NCI-H524 (cell line): ENCODE data around the gene RPL36.
"Not testable (repeated sequence)": the region's sequence is repeated elsewhere in the genome, so short reads cannot be mapped to it uniquely, and the experiment has no call there.

ENCODE experiments used
- DNase-seq, 2 experiments: peaks; one replicate each; lab custom pipeline; 2025; lab: John Stamatoyannopoulos, UW

RPL36 gene

DNA sequence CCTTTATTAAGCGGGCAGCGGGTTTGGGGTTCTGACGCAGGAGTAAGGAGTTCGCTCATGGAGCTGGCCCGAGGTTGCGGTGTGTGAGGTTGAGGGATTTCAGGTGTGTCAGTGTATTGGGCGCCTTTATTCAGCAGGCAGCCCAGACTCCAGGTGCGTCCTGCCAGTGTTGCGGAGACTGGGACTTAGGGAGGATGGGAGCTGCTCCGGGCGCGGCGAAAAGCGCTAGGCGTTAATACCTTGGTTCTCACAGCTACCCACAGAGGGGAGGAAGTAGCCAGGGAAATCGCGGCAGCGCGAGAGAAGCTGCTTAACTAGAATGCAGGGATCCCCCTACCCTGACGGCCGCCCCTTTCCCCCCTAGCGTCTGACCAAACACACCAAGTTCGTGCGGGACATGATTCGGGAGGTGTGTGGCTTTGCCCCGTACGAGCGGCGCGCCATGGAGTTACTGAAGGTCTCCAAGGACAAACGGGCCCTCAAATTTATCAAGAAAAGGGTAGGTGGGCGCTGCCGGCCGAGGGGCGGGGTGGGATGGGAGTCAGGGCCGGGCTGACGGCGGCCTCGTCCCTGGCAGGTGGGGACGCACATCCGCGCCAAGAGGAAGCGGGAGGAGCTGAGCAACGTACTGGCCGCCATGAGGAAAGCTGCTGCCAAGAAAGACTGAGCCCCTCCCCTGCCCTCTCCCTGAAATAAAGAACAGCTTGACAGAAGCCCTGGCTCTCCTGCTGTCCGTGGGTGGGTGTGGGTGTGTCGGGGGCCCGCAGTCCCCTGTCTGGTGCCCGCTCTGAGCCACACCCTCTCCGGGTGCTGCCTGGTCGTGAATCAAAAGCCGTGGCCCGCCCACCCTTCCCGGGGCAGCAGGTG lies 1.1 kb downstream of the RPL36 start:
- DNase-seq: peak in 1 of 2 experiments; percentile 44

DNA sequence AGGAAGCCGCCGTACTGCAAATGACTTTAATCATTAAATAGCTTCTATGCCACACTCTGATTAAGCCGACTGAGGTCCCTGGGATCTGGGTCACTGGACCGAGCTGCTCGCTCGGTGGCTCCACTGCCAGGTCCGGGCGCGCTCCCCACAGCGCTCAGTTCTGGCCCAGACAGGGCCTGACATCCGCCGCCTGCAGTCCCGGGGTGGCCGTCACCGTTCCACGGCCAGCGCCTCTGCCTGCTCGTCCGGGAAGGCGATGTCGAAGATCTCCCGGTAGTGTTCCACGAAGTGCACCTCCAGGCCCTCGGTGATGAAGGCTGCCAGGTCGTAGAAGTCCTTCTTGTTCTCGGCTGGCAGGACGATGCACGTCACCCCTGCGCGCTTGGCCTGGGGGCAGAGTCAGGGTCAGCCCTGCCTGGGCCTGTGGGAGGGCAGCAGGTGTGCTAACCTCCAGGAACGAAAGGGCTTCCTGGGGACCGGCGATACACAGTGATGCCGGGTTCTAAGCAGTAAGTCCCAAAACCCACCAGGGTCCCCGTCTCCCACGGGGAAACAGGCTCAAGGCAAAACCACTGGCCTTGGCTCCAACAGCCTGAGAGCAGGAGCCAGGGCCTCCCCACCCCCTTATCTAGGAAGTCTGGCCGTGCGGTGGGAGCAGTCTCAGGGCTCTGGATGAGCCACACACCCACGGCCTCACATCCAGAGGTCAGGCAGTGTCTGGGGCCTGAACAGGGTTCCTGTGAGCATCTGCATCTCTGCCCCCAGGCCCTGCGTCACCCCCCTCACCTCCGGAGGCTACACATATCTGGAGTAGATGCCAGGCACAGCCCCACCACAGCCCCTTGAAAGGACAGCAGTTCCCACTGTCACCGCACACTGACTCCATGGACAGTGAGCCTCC lies 2.0 kb downstream of the RPL36 start:
- DNase-seq: no peak

DNA sequence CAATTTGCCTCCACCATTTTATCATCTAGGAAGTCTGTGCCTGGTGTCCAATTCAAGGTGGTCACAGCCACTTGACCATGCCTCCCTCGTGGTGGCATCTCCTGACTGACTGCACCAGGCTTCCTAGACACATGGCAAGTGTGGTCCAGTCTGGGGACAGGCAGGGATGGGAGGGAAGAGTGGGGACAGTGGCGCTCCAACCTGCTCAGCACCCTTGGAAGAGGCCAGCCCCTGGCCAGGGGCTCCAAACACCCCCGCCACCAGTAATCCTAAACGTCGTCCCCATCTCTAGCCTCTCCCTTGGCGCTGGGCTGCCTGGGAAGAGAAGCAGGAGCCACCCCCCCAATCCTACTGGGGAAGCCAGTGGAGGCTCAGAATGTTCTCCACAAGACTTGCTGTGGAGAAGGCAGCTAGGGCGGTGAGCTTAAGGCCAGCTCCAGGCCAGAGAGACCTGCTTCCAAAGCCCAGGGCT lies 2.7 kb downstream of the RPL36 start:
- DNase-seq: no peak

DNA sequence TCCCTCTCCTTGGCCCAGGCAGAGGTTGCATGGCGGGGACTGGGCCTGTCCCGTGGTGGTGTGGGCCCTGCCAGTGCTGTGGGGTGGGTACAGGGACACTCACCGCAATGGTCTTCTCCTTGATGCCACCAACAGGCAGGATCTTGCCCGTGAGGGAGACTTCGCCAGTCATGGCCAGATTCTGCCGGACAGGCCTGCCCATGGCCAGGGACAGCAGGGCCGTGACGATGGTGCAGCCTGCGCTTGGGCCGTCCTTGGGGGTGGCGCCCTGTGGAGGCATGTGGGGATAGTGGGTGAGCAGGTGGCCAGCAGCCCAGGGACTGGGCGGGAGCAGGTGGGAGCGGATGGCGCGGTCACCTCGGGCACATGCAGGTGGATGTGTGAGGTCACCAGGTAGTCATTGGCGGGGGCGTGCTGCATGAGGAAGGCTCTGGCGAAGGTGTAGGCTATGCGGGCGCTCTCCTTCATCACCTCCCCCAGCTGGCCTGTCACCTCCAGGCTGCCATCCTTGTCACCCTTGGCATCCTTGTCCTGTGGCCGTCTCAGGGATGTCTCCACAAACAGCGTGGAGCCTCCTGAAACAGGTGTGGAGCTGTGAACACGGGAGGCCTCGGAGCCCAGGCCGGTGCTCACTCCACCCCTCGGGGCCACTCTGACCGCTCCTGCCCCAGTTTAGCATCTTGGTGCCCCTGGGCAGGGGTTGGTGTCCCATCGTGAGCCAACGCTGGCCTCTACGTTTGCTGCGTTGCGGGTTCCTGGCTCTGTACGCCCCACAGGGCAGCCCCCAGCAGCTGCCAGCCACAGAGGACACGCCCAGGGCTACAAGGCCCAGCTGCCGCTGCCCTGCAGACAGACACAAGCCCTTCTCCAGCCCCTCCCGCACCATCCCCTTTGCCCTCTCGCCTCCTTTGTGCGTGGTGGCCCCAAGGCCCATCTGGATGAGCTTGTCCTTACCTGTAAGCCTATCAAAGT lies 3.4 kb downstream of the RPL36 start:
- DNase-seq: peak in 1 of 2 experiments; percentile 47

DNA sequence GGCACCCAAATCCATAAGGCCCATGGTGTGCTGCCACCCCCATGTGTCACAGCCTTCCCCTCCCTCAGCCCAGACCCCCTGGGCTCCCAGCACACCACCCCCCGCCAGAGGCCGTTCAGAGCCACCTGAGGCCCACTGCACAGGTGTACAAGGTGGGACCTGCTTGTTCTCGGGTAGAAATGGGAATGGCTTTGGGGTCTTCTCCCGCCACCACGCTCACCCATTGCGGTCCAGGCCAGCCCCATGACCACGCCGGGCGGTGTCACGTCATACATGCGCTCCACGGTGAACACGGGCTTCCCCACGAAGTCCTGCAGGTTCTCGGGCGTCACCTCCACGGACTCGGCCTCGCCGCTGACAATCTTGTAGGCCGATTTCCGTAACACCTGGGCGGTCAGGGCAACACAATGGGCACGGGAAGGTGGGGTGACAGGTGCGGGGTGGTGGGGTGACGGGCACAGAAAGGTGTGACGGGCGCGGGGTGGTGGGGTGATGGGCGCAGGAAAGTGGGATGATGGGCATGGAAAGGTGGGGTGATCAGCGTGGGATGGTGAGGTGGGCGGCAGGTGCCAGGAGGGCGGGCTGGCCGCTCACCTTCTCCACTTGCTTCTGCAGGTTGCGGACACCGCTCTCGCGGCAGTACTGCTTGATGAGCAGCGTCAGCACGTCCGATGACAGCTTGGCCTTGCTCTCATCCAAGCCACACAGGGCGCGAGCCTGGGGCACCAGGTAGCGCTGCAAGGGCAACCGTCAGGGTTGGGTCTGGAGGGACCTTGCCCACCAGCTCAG lies 4.3 kb downstream of the RPL36 start:
- no peak for DNase-seq

DNA sequence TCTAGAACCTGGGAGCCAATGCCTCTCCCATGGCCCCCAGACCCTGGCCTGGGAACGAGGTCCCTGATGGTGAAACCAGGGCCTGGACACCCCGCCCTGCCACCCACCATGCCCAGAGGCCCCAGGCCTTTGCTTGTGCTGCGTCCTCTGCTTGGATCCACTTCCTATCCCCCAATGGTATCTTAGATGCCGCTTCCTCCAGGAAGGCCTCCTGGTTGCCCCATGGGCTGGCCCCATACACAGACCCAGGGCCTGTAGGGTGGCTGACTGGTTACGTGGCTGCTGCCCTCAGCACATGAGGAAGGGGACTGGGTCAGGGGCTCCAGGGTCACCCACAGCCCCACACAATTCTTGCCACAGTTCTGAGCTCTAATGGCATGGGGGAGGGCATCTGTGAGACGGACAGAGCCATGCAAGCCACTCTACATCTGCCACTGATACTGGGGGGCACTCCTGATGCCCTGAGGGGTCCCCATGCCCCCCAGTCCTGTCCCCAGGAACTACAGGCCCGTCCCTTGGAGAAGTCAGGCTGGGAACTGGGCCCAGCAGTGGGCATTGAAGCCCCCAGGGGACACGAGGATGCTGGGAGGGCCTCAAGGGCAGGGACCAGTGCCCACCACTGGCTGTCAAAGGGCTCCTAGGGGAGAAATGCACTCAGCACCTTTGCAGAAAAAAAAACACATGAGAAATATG lies 5.0 kb downstream of the RPL36 start:
- no peak for DNase-seq

DNA sequence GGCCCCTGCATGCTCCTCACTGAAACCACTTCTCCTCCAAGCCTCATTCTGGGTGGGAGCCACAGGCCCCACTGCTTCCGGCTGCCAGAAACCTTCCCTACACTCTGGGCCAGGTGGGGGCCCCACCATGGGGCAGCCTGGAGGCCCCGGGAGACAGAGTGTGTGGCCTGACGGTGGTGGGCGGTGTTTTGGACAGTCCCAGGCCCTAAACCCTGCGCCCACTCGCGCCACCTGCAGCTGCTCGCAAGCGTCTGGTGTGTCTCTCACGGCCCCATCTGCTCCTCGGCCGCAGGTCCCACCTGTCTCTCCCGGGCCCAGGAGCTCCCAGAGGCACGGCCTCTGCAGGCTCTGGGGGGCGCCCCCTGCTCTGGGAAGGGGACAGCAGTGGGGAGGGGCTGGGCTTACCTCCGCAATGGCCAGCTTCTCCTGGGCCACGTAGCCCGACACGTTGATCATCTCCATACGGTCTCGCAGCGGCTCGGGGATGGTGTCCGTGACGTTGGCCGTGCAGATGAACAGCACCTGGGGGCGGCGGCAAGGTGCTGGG lies 5.6 kb downstream of the RPL36 start:
- peak in 1 of 2 experiments; percentile 76 for DNase-seq

DNA sequence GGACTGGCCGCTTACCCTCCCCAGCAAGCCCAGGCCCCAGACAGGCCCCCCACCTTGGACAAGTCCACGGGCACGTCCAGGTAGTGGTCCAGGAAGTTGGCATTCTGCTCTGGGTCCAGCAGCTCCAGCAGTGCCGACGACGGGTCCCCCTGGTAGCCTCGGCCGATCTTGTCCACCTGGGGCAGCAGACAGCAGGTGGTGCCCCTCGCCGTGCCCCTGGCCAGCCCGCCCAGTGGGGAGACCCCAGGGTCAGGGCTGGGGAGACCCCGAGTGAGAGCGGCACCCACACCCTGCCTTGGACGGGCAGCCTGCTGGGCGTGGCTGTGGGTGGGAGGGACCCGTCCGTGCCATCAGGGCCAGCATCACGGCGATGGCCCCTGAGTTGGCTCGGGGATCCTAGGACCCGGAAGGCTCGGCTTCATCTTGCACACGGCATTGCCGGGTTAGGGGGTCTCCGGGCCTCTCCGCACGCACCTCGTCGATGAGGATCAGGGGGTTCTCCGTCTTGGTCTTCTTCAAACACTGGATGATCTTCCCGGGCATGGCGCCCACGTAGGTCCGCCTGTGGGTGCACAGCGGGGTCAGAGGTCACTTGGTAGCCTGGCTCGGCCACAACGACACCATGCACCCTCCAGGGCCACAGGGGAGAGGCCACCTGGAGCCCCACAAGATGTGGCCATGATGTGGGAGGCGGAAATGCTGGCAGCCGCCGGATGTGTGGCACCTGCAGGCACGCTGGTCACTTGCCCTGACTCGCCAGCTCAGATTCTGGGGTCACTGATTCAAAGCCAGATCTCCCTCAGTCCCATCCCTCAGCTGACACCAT lies 6.3 kb downstream of the RPL36 start:
- no peak for DNase-seq

DNA sequence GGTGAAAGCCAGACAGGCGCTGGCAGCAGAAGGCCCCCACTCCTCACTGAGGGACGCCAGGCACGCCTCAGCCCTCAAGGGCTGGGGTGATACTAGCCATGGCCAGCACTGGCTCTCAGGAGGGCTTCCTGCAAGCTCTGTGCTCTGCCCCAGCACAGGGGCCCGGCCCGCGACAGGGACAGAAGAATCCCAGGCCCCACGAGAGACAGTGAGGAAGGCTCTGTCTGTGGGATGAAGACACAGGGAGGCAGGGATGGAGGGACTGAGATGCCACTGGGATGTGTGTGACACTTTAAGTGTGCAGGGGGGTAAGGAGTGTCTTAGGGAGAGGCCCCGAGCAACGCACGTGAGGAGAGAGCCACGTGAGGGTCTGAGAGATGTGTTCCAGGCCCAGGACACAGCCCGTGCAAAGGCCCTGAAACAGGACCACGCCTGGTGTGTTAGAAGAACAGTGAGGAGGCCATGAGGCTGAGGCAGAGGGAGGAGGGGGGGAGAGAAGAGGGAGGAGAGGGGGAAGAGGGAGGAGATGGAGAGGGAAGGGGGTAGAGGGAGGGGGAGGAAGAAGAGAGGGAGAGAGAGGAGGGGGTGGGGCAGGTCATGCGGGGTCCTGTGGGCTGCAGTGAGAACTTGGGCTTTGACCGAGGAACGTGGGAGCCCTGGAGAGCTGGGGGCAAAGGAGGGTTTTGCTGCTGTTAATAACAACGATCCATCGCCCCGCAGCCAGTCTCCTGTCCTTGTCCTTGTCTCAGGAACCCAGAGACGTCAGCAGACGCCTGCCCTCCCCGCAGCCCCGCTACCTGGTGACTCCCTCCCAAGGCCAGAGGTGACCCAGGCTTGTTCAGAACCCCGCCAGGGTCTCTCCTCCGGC lies 7.2 kb downstream of the RPL36 start:
- no peak for DNase-seq

DNA sequence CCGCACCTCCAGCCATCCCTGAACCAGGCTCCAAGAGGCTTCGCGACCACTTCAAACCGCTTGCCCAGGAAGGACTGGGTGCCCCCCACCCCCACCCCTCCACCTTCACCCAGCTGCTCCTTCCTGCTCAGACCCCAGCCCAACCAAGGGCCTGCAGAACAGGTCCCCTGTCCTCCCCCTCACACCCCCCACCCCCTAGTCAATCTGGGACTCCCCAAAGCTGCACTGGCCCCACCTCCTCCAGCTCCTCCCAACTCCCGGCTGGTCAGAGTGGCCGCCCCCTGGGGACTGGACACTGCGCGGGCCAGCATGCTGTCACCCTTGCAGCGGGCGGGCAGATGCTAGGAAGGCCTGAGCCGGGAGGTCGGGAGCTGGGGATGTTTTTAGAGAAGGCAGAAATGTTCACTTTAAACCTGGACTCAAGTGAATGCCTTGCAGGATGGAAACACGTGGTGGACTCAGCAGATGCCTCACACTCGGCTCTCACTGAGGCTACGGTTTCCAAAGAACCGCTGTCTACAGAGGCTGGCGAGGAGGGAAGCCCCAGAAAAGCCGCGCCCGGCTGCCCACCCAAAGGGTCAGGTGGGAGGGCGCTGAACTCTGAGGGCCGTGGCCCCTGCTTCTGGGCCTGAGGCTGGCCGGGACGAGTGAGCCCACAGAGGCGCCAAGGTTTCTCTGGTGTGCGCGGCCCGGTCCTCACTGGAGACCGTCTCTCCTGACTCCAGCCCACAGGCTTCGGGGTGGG lies 8.0 kb downstream of the RPL36 start:
- DNase-seq: no peak

DNA sequence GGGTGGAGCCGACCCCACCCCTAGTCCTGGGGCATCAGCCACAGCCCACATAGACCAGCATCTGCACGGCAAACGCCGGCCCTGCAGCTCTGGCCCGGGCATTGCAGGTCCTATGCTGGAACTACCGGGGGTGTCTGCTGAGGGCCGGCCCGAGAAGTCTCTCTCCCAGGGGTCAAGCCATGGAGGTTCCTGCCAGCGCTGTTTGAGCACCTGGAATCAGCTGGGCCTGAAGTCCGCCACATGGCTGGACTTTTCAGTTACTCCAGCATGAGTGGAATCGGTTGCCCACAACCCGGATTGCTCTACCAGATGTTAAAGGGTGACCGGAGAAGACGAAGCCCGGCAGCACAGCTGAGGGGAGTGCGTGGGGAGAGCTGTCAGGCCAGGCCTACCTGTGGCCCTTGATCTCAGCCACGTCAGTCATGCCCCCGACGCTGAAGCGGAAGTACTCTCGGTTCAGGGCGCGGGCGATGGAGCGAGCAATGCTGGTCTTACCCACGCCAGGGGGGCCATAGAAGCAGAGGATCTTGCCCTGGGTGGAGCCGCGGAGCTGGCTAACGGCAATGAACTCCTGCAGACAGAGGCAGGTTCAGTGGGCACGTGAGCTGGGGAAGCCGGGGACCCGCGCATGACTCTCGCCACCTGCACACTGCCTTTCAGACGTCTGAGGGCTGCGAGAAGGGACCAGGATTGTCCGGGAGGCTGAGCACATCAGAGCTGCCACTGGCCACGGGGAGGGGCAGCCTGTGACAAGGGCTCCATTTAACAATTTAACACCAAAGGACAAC lies 8.7 kb downstream of the RPL36 start:
- no peak for DNase-seq

DNA sequence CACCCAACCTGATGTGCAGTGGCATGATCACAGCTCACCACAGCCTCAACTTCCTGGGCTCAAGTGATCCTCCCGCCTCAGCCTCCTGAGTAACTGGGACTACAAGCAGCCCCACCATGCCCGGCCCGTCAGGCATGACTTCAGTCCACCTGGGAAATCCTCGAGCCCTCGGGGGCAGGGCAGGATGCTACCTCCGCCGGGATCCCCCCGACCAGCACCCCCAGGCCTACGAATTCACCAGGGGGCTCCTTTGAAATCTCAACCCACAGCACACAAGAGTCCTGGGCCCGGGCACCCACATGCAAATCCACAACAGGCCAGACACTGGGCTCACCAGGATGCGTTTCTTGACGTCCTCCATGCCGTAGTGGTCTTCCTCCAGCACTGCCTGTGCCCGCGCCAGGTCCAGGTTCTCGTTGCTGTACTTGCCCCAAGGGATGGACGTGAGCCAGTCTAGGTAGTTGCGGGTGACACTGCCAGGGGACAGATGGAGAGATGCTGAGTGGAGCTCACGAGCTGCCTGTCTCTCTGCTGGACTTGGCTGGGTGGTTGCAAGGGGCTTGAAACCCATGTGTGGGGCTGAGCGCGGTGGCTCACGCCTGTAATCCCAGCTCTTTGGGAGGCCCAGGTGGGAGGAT lies 10.5 kb downstream of the RPL36 start:
- DNase-seq: no peak

DNA sequence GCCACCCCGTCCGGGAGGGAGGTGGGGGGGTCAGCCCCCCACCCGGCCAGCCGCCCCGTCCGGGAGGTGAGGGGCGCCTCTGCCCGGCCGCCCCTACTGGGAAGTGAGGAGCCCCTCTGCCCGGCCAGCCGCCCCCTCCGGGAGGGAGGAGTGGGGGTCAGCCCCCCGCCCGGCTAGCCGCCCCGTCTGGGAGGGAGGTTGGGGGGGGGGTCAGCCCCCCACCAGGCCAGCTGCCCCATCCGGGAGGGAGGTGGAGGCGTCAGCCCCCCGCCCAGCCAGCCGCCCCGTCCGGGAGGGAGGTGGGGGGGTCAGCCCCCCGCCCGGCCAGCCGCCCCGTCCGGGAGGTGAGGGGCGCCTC lies 11.9 kb downstream of the RPL36 start:
- not testable (repeated sequence) for DNase-seq

DNA sequence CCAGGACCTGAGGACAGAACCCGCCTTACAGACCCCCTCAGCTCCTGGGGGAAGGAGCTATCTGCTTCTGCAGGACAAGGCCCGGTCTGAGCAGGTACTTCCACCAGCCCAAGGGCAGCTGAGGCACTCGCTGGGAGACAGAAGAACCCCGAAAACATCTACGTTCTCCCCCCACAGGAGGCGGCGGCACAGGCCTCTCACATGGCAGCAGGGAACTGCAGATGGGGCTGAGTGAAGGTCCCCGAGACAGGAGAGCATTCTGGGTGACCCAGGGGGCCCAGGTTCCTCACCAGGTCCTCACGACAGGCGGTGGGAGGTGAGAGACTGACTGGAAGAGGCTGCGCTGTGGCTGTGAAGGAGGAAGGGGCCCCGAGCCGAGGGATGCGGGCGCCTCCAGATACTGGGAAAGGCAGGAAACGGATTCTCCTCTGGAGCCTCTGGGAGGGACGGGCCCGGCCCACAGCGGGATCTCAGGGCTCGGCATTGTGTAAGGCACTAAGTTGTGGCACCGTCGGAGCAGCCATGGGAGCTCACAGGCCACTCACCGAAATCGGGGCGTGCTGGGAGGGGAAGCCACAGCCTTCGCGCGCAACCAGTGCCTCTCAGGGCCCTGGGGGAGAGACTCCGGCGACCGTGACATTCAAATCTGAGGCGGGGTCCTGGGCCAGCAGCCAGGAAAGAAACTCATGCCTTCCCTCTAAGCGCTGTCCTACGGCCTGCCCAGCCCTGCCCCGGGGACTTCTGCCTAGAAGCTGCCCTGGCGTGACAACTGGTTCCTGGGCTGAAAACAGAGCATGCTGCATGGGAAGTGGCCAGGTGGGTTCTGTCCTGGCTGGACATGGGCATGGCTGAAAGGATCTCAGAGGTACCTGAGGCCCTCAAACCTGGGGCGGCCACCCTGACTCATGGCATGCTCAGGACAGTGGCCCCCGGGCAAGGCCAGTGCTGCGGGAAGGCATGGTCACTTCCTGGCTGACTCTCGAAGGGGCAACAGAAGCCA lies 14.0 kb downstream of the RPL36 start:
- DNase-seq: no peak

DNA sequence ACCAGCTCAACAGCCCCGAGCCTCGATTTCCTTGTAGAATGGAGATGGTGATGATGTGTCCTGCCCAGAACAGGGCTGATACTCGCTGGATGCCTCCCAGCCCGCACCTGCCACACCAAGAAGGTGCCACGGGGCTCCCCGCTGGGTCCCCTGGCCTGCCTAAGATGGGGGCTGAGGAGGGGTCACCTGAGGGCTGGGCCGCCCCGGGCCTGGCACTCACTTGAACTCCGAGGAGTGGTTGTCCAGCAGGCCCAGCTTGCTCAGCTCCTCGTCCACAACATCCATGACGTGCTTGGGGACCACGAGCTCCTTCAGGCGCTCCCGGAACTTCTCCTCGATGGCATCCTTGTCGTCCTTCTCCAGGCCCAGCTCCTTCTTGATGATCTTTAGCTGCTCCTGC lies 15.5 kb downstream of the RPL36 start:
- no peak for DNase-seq
